ENCODE measurements around the gene INO80B. TPM values are rescaled to one million over a fixed set of nuclear protein-coding genes. Genes with fewer than 3 reads are reported as not detected.
"Not testable (repeated sequence)": the region's sequence is repeated elsewhere in the genome, so short reads cannot be mapped to it uniquely, and the experiment has no call there.

INO80B gene
- total RNA-seq, 1 experiment from 2014 or later: 14.2 TPM

GRCh38 chr2:74420443-74421103 is 34.3 kb upstream of the INO80B start:
- not testable (repeated sequence) for H3K4me3 ChIP-seq, H3K27ac ChIP-seq

GRCh38 chr2:74421221-74421870 is 33.5 kb upstream of the INO80B start, which contains the start of the genes C2orf81 and WDR54:
TSS of gene C2orf81 (minus strand) at chr2:74421619. CDS start at chr2:74421560, 59 bp downstream.
TSS of gene WDR54 (plus strand) at chr2:74421730. CDS start at chr2:74422154, 424 bp downstream.
- Histone ChIP-seq H3K4me1 (peaks cover 3% of the 10 kb centered on the region; the same call in 1 of the 2 replicates), H3K9me3 (replicated peaks) (no peaks in the 10 kb centered on the region), H3K27ac (no peak within 1 kb of the TSS; the same call in 1 of the 2 replicates), H3K4me3 (peak within 1 kb of the TSS; percentile 68), H3K36me3 (peaks cover 5% of the 10 kb centered on the region; the same call in 1 of the 2 replicates), H3K27me3 (peaks cover 13% of the 10 kb centered on the region)
- peak; percentile 89 to 95 for DNase-seq

More at GRCh38 chr2:74420443-74421103, 34.3 kb upstream of the INO80B start:
- H3K36me3 ChIP-seq; DNase-seq; H3K4me1 ChIP-seq; H3K9me3 ChIP-seq (replicated peaks): not testable (repeated sequence)
- peaks cover 13% of the 10 kb centered on the region for H3K27me3 ChIP-seq

GRCh38 chr2:74423231-74424095 is 31.4 kb upstream of the INO80B start:
- DNase-seq: no peak

GRCh38 chr2:74424139-74424992 is 30.5 kb upstream of the INO80B start:
- H3K9me3 ChIP-seq (replicated peaks): no peaks in the 10 kb centered on the region
- DNase-seq: no peak
- H3K27ac ChIP-seq: no peak overlapping the region

More at GRCh38 chr2:74423231-74424095, 31.4 kb upstream of the INO80B start:
- H3K27ac ChIP-seq: no peak overlapping the region
- peaks cover 3% of the 10 kb centered on the region; the same call in 1 of the 2 replicates for H3K4me1 ChIP-seq
- peaks cover 17% of the 10 kb centered on the region for H3K36me3 ChIP-seq
- no peak overlapping the region for H3K4me3 ChIP-seq
- H3K9me3 ChIP-seq (replicated peaks): no peaks in the 10 kb centered on the region
- peaks cover 9% of the 10 kb centered on the region for H3K27me3 ChIP-seq

GRCh38 chr2:74424995-74425406 is 29.9 kb upstream of the INO80B start:
- H3K27me3 ChIP-seq: no peaks in the 10 kb centered on the region; the same call in 1 of the 2 replicates
- H3K4me3 ChIP-seq: no peak overlapping the region
- peaks cover 32% of the 10 kb centered on the region for H3K36me3 ChIP-seq
- no peak for DNase-seq
- no peaks in the 10 kb centered on the region for H3K4me1 ChIP-seq
- no peaks in the 10 kb centered on the region for H3K9me3 ChIP-seq (replicated peaks)
- H3K27ac ChIP-seq: no peak overlapping the region

More at GRCh38 chr2:74424139-74424992, 30.5 kb upstream of the INO80B start:
- Histone ChIP-seq H3K4me3 (no peak overlapping the region), H3K36me3 (peaks cover 26% of the 10 kb centered on the region), H3K27me3 (peaks cover 6% of the 10 kb centered on the region), H3K4me1 (0 out of 2 replicates have a peak, but pooled peaks cover 1% of the 10 kb centered on the region)

- Histone ChIP-seq H3K27ac (no peak overlapping the region), H3K36me3 (peaks cover 37% of the 10 kb centered on the region), H3K4me3 (no peak overlapping the region), H3K4me1 (no peaks in the 10 kb centered on the region), H3K9me3 (replicated peaks) (no peaks in the 10 kb centered on the region), H3K27me3 (no peaks in the 10 kb centered on the region)
- no peak for DNase-seq
These were observed 29.4 kb upstream of the INO80B start for GRCh38 chr2:74425523-74425922.

GRCh38 chr2:74426181-74426758 is 28.6 kb upstream of the INO80B start:
- Histone ChIP-seq H3K9me3 (replicated peaks) (no peaks in the 10 kb centered on the region), H3K4me1 (no peaks in the 10 kb centered on the region), H3K4me3 (no peak overlapping the region), H3K36me3 (peaks cover 37% of the 10 kb centered on the region), H3K27ac (no peak overlapping the region), H3K27me3 (no peaks in the 10 kb centered on the region)
- DNase-seq: no peak

- Histone ChIP-seq H3K36me3 (peaks cover 46% of the 10 kb centered on the region), H3K4me1 (no peaks in the 10 kb centered on the region), H3K4me3 (no peak overlapping the region), H3K9me3 (replicated peaks) (no peaks in the 10 kb centered on the region), H3K27me3 (no peaks in the 10 kb centered on the region), H3K27ac (no peak overlapping the region)
- no peak for DNase-seq
These were observed 27.3 kb upstream of the INO80B start for GRCh38 chr2:74427551-74427950.

GRCh38 chr2:74428675-74429074 is 26.2 kb upstream of the INO80B start:
- Histone ChIP-seq H3K4me1 (no peaks in the 10 kb centered on the region), H3K27me3 (no peaks in the 10 kb centered on the region), H3K4me3 (no peak overlapping the region), H3K9me3 (replicated peaks) (no peaks in the 10 kb centered on the region), H3K27ac (no peak overlapping the region), H3K36me3 (peaks cover 48% of the 10 kb centered on the region)
- no peak for DNase-seq

GRCh38 chr2:74429487-74430451 is 25.1 kb upstream of the INO80B start:
- Histone ChIP-seq H3K4me3 (no peak overlapping the region), H3K9me3 (replicated peaks) (no peaks in the 10 kb centered on the region), H3K27me3 (no peaks in the 10 kb centered on the region), H3K27ac (no peak overlapping the region), H3K36me3 (peaks cover 48% of the 10 kb centered on the region), H3K4me1 (no peaks in the 10 kb centered on the region)
- DNase-seq: no peak

- no peaks in the 10 kb centered on the region for H3K9me3 ChIP-seq (replicated peaks)
- H3K4me1 ChIP-seq: no peaks in the 10 kb centered on the region
- no peak overlapping the region for H3K4me3 ChIP-seq
- no peak for DNase-seq
- peaks cover 46% of the 10 kb centered on the region for H3K36me3 ChIP-seq
- H3K27ac ChIP-seq: no peak overlapping the region
- no peaks in the 10 kb centered on the region for H3K27me3 ChIP-seq
These were observed 24.4 kb upstream of the INO80B start for GRCh38 chr2:74430502-74430901.

GRCh38 chr2:74436111-74436805 is 18.6 kb upstream of the INO80B start:
- no peak overlapping the region for H3K4me3 ChIP-seq

More at GRCh38 chr2:74436111-74436805, 18.6 kb upstream of the INO80B start:
- Histone ChIP-seq H3K9me3 (replicated peaks) (no peaks in the 10 kb centered on the region), H3K4me1 (peaks cover 28% of the 10 kb centered on the region), H3K27ac (no peak overlapping the region), H3K27me3 (no peaks in the 10 kb centered on the region), H3K36me3 (peaks cover 14% of the 10 kb centered on the region)
- DNase-seq: no peak
